Stimulated activated naive CD4-positive, alpha-beta T cell (primary cell): ENCODE results near the gene FILIP1L.

Experiments
- DNase-seq, 6 experiments: peaks; one replicate each; lab custom pipeline; 2025; lab: John Stamatoyannopoulos, UW

FILIP1L gene

GRCh38 chr3:100042166-100042981 is 71.9 kb downstream of the FILIP1L start:
- no peak for DNase-seq

GRCh38 chr3:100041328-100041749 is 73.0 kb downstream of the FILIP1L start:
- no peak for DNase-seq

GRCh38 chr3:100040451-100041225 is 73.7 kb downstream of the FILIP1L start:
- DNase-seq: no peak

- DNase-seq: no peak
Measured at GRCh38 chr3:100039075-100039474, 75.2 kb downstream of the FILIP1L start.

- DNase-seq: no peak
Measured at GRCh38 chr3:100033903-100034471, 80.3 kb downstream of the FILIP1L start.

- no peak for DNase-seq
Measured at GRCh38 chr3:100033184-100033583, 81.1 kb downstream of the FILIP1L start.

- DNase-seq: no peak
Measured at GRCh38 chr3:100032243-100032642, 82.1 kb downstream of the FILIP1L start.

- DNase-seq: no peak
Measured at GRCh38 chr3:100030914-100031425, 83.3 kb downstream of the FILIP1L start.

GRCh38 chr3:100030346-100030745 is 84.0 kb downstream of the FILIP1L start:
- DNase-seq: no peak

GRCh38 chr3:100029689-100030088 is 84.6 kb downstream of the FILIP1L start:
- DNase-seq: no peak

- no peak for DNase-seq
Measured at GRCh38 chr3:100029052-100029451, 85.2 kb downstream of the FILIP1L start.

GRCh38 chr3:100027321-100027720 is 87.0 kb downstream of the FILIP1L start:
- DNase-seq: no peak

- no peak for DNase-seq
Measured at GRCh38 chr3:100024520-100025303, 89.6 kb downstream of the FILIP1L start.

GRCh38 chr3:100023595-100023994 is 90.7 kb downstream of the FILIP1L start:
- DNase-seq: no peak

GRCh38 chr3:100023150-100023549 is 91.2 kb downstream of the FILIP1L start:
- no peak for DNase-seq

- no peak for DNase-seq
Measured at GRCh38 chr3:100022506-100022905, 91.8 kb downstream of the FILIP1L start.

GRCh38 chr3:100020876-100021644 is 93.2 kb downstream of the FILIP1L start:
- DNase-seq: no peak

GRCh38 chr3:100019719-100020118 is 94.6 kb downstream of the FILIP1L start:
- DNase-seq: no peak

GRCh38 chr3:100018806-100019205 is 95.5 kb downstream of the FILIP1L start:
- no peak for DNase-seq

GRCh38 chr3:100010087-100010417 is 104.2 kb downstream of the FILIP1L start:
- no peak for DNase-seq
